Kidney (tissue), 14 donors: ENCODE results near the gene ANKRD11. TPM values are rescaled to one million over a fixed set of nuclear protein-coding genes. Genes with fewer than 3 reads are reported as not detected.
A peak's percentile ranks its signal among the peaks of the same experiment; 100 is the strongest.

Experiments
- DNase-seq, 5 donors: peaks; one replicate each; pipeline ENCODE4 v3.0.0-alpha.2; 2013 to 2020
- FAIRE-seq: peaks from 2 replicates; lab custom pipeline; 2012; peaks lifted over from hg19 to GRCh38; lab: Jason Lieb, UNC
- H3K27ac ChIP-seq, 2 donors: one replicate each; pipeline ENCODE4 v1.7.0; 2013; ENCODE audit warnings: low read depth in 2 of 2, low read length in 2 of 2, inconsistent platforms in 1 of 2
- H3K27me3 ChIP-seq: one replicate; pipeline ENCODE4 v1.7.1; 2013; ENCODE audit warnings: low read length, inconsistent platforms; ENCODE audit not compliant: control insufficient read depth, insufficient read depth
- H3K36me3 ChIP-seq, 3 donors: one replicate each; pipeline versions ENCODE4 v1.7.0 to v1.7.1; 2013; ENCODE audit warnings: low read length in 3 of 3, control low read depth in 1 of 3, inconsistent platforms in 1 of 3; ENCODE audit not compliant: insufficient read depth in 3 of 3, control insufficient read depth in 2 of 3
- H3K4me1 ChIP-seq, 3 donors: one replicate each; pipeline versions ENCODE4 v1.7.0 to v1.7.1; 2013; ENCODE audit warnings: low read length in 3 of 3, inconsistent platforms in 1 of 3, low read depth in 1 of 3; ENCODE audit not compliant: control insufficient read depth in 2 of 3, insufficient read depth in 2 of 3
- H3K4me3 ChIP-seq, 3 donors: one replicate each; pipeline versions ENCODE4 v1.7.0 to v1.8.1; 2013; ENCODE audit warnings: low read length in 3 of 3, control low read depth in 1 of 3, inconsistent platforms in 1 of 3
- H3K9ac ChIP-seq, 3 donors: one replicate each; pipeline versions ENCODE4 v1.7.0 to v1.7.1; 2013; ENCODE audit warnings: low read length in 3 of 3, control low read depth in 1 of 3, inconsistent platforms in 1 of 3
- H3K9me3 ChIP-seq, 3 donors: one replicate each; pipeline versions ENCODE4 v1.7.0 to v1.7.1; 2013; ENCODE audit warnings: low read length in 3 of 3, control low read depth in 1 of 3, inconsistent platforms in 1 of 3; ENCODE audit not compliant: control insufficient read depth in 2 of 3, insufficient read depth in 1 of 3
- CTCF ChIP-seq: IDR thresholded peaks from 3 replicates; pipeline ENCODE4 v1.5.1; 2012; ENCODE audit warnings: mild to moderate bottlenecking, moderate library complexity, borderline replicate concordance; ENCODE audit not compliant: insufficient read depth; ENCODE audit errors: extremely low read depth
- intact Hi-C: fragments of 100-400 bp; cut with DNase I; formaldehyde crosslinking; loops from one replicate; pipeline ENCODE4 v1.11.1; 2022
- polyA plus RNA-seq: library from polyadenylated mRNA; stranded (reverse); fragments of 350-450 nt; fragmentation: Illumina TruSeq; extraction: RNeasy Lipid Tissue Mini Kit (QIAGEN cat#74804); gene quantifications from one replicate; pipeline ENCODE4 v1.2.3, GENCODE V29; 2014; ENCODE audit warnings: low read depth, low replicate concordance; ENCODE audit not compliant: insufficient read depth
- total RNA-seq: library from RNA; stranded (reverse); fragmentation: NEBNext Ultra II Directional; extraction: Animal tissue kit (Norgen Biotek cat#: 25700); gene quantifications from one replicate; pipeline ENCODE4 v1.2.1, GENCODE V29; 2021
- donor health status: control.
- donor health status: control.
- donor health status: control.
- donor health status: control.
- donor health status: control.
- donor health status: DM: yes; HTN: yes; CAD: no.
- donor health status: Normal renal cell carcinoma (clear cell type).

Gene ANKRD11
- total and polyA plus RNA-seq, 2 donors from 2014 or later, result 36.2 to 154 TPM

GRCh38 chr16:89337965-89338364, 152.4 kb downstream of the ANKRD11 start:
- FAIRE-seq (no peak), DNase-seq (peak in 1 of 5 donors; percentile 63)
- H3K27me3 ChIP-seq, result no peaks in the 10 kb centered on the region
- H3K9ac ChIP-seq, result no peak overlapping the region
- H3K4me3 ChIP-seq, result no peak overlapping the region
- no peak for TF ChIP-seq CTCF
- H3K4me1 ChIP-seq, result peaks cover 0 to 32% (median 26%) of the 10 kb centered on the region in 3 donors
- intact Hi-C loops, result loop anchor here (10.0 kb wide), 1 partner anchor 167 kb away; the partner anchor contains the start of gene SPG7
- no peak overlapping the region for H3K27ac ChIP-seq
- no peaks in the 10 kb centered on the region for H3K36me3 ChIP-seq
- H3K9me3 ChIP-seq, result no peaks in the 10 kb centered on the region

DNA sequence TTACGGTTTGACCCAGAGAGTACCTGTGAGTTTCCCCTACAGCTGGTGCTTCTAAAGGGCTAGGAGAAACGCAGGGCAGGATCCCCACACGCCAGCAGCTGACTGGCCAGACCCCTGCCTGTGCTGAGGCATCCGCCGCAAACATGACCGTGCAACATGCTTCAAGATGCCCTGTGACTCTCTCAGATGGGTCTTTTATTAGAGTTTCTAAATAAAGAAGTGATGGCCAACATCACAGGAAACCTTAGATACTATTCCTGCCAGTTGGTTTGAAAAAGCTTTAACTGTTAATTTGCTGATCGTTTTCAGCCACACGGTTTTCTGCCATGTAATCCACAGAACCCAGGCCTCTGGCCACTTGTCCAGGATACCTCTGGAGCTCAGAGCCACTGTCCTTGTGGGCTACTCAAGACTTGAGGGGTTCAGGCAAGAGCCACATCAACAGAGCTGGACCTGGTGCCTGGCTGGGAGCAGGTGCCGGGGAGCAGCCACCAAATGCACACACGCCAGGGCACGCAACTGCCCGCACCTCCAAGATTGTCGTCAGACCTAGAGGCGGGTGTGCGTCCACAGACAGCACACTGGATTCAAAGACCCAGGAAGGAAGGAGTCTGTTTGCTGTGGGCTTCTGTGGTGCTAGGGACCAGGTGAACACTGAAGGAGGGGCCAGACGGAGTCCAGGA, 154.4 kb downstream of the ANKRD11 start:
- Histone ChIP-seq H3K9me3 (no peaks in the 10 kb centered on the region), H3K27ac (no peak overlapping the region), H3K9ac (no peak overlapping the region), H3K36me3 (no peaks in the 10 kb centered on the region), H3K4me3 (no peak overlapping the region), H3K27me3 (no peaks in the 10 kb centered on the region), H3K4me1 (peaks cover 0 to 35% (median 29%) of the 10 kb centered on the region in 3 donors)
- DNase-seq (peak in 1 of 5 donors; percentile 35), FAIRE-seq (no peak)
- intact Hi-C loops, result loop anchor here (10.0 kb wide), 1 partner anchor 169 kb away; the partner anchor contains the start of gene SPG7
- no peak for TF ChIP-seq CTCF

GRCh38 chr16:89334988-89335802, 155.2 kb downstream of the ANKRD11 start:
- intact Hi-C loops, result loop anchor here (10.0 kb wide), 1 partner anchor 170 kb away; the partner anchor contains the start of gene SPG7
- no peak overlapping the region for H3K9ac ChIP-seq
- FAIRE-seq, result no peak
- H3K27ac ChIP-seq, result no peak overlapping the region
- no peaks in the 10 kb centered on the region for H3K27me3 ChIP-seq
- H3K36me3 ChIP-seq, result no peaks in the 10 kb centered on the region
- TF ChIP-seq CTCF, result no peak
- DNase-seq, result peak in 1 of 5 donors; percentile 62
- no peak overlapping the region for H3K4me3 ChIP-seq
- H3K4me1 ChIP-seq, result peaks cover 0 to 35% (median 31%) of the 10 kb centered on the region in 3 donors
- H3K9me3 ChIP-seq, result no peaks in the 10 kb centered on the region
